Osteoblast (primary cell): ENCODE measurements around the gene GNAI3. TPM values are rescaled to one million over a fixed set of nuclear protein-coding genes. Genes with fewer than 3 reads are reported as not detected.

Experiments used
- DNase-seq: peaks from one replicate; pipeline ENCODE4 v3.0.0; 2011; ENCODE audit warnings: low spot score, mixed read lengths; ENCODE audit not compliant: insufficient read length; ENCODE audit errors: missing footprints
- H2AFZ ChIP-seq: 2 replicates; pipeline ENCODE4 v1.6.0; 2011; ENCODE audit warnings: mild to moderate bottlenecking, low read length
- H3K27ac ChIP-seq: 2 replicates; pipeline ENCODE4 v1.5.1; 2011; ENCODE audit warnings: mild to moderate bottlenecking, low read depth, low read length, moderate library complexity
- H3K27me3 ChIP-seq: 2 replicates; pipeline ENCODE4 v1.6.0; 2012; ENCODE audit warnings: mild to moderate bottlenecking, control low read depth, inconsistent platforms, low read length, moderate library complexity; ENCODE audit not compliant: insufficient read depth
- H3K36me3 ChIP-seq: 2 replicates; pipeline ENCODE4 v1.5.1; 2011; ENCODE audit warnings: mild to moderate bottlenecking, low read length, control low read depth, moderate library complexity; ENCODE audit not compliant: insufficient read depth
- H3K4me1 ChIP-seq: 2 replicates; pipeline ENCODE4 v1.5.1; 2011; ENCODE audit warnings: mild to moderate bottlenecking, low read length, control low read depth, moderate library complexity; ENCODE audit not compliant: insufficient read depth
- H3K4me2 ChIP-seq: 2 replicates; pipeline ENCODE4 v1.6.0; 2011; ENCODE audit warnings: mild to moderate bottlenecking, low read length; ENCODE audit not compliant: insufficient read depth
- H3K4me3 ChIP-seq: fragments of 200-600 bp; sonication (generic); 3 replicates; pipeline ENCODE4 v1.5.1; 2012; ENCODE audit warnings: mild to moderate bottlenecking, low read length, inconsistent platforms; ENCODE audit not compliant: insufficient read depth
- H3K79me2 ChIP-seq: 2 replicates; pipeline ENCODE4 v1.6.0; 2012; ENCODE audit warnings: mild to moderate bottlenecking, low read length, control low read depth, inconsistent platforms; ENCODE audit not compliant: insufficient read depth
- H3K9me3 ChIP-seq: 2 replicates; pipeline ENCODE4 v1.5.1; 2011; ENCODE audit warnings: low read depth, low read length, control low read depth
- H4K20me1 ChIP-seq: 2 replicates; pipeline ENCODE4 v1.6.0; 2012; ENCODE audit warnings: mild to moderate bottlenecking, low read length, control low read depth; ENCODE audit not compliant: insufficient read depth
- CTCF ChIP-seq: IDR thresholded peaks from 2 replicates; pipeline ENCODE4 v1.5.1; 2011; ENCODE audit warnings: mild to moderate bottlenecking, low read depth, low read length, moderate library complexity; ENCODE audit errors: extremely low read depth
- total RNA-seq: library from RNA; depleted of rRNA; stranded (reverse); fragments of >200 nt; gene quantifications from 2 replicates; pipeline ENCODE4 v1.2.3, GENCODE V29; 2012

Gene GNAI3
- total RNA-seq, 1 donor: 14.1 TPM

- Histone ChIP-seq H3K9me3 (no peaks in the 10 kb centered on the region), H3K36me3 (peaks cover 3% of the 10 kb centered on the region), H3K4me1 (peaks cover 53% of the 10 kb centered on the region), H2AFZ (no peak overlapping the region), H3K27ac (peak overlapping the region; percentile 93), H3K4me2 (peak overlapping the region; percentile 98), H3K79me2 (peaks cover 60% of the 10 kb centered on the region), H3K27me3 (no peaks in the 10 kb centered on the region), H3K4me3 (peak overlapping the region; percentile 97), H4K20me1 (peaks cover 46% of the 10 kb centered on the region)
- peak; percentile 100 for DNase-seq
- TF ChIP-seq CTCF: no peak
Observed at GRCh38 chr1:109620841-109621286, 72.4 kb downstream of the GNAI3 start.

GRCh38 chr1:109621379-109622136 lies 73.1 kb downstream of the GNAI3 start:
- H3K4me3 ChIP-seq: peak overlapping the region; percentile 97
- peak; percentile 91 for DNase-seq
- peaks cover 7% of the 10 kb centered on the region for H3K36me3 ChIP-seq
- H3K9me3 ChIP-seq: no peaks in the 10 kb centered on the region
- H3K4me2 ChIP-seq: peak overlapping the region; percentile 98
- peak overlapping the region; percentile 93 for H3K27ac ChIP-seq
- H3K27me3 ChIP-seq: no peaks in the 10 kb centered on the region
- peaks cover 49% of the 10 kb centered on the region for H4K20me1 ChIP-seq
- peaks cover 63% of the 10 kb centered on the region for H3K79me2 ChIP-seq
- no peak for TF ChIP-seq CTCF
- peaks cover 53% of the 10 kb centered on the region for H3K4me1 ChIP-seq
- H2AFZ ChIP-seq: no peak overlapping the region

- Histone ChIP-seq H3K27me3 (no peaks in the 10 kb centered on the region), H4K20me1 (peaks cover 49% of the 10 kb centered on the region), H3K4me2 (peak overlapping the region; percentile 98), H3K9me3 (no peaks in the 10 kb centered on the region), H3K4me1 (peaks cover 47% of the 10 kb centered on the region), H2AFZ (no peak overlapping the region), H3K4me3 (peak overlapping the region; percentile 97), H3K79me2 (peaks cover 63% of the 10 kb centered on the region), H3K36me3 (peaks cover 15% of the 10 kb centered on the region), H3K27ac (peak overlapping the region; percentile 93)
- no peak for TF ChIP-seq CTCF
- no peak for DNase-seq
Observed at GRCh38 chr1:109622137-109622892, 73.9 kb downstream of the GNAI3 start.

GRCh38 chr1:109622895-109623294 lies 74.5 kb downstream of the GNAI3 start:
- peaks cover 41% of the 10 kb centered on the region for H3K4me1 ChIP-seq
- peaks cover 20% of the 10 kb centered on the region for H3K36me3 ChIP-seq
- H3K27ac ChIP-seq: peak overlapping the region; percentile 93
- peak overlapping the region; percentile 98 for H3K4me2 ChIP-seq
- TF ChIP-seq CTCF: no peak
- H3K27me3 ChIP-seq: no peaks in the 10 kb centered on the region
- peaks cover 49% of the 10 kb centered on the region for H4K20me1 ChIP-seq
- peaks cover 63% of the 10 kb centered on the region for H3K79me2 ChIP-seq
- no peak for DNase-seq
- H2AFZ ChIP-seq: no peak overlapping the region
- H3K4me3 ChIP-seq: no peak overlapping the region
- no peaks in the 10 kb centered on the region for H3K9me3 ChIP-seq
